Measurements from ENCODE around the gene GCLC.

DNA sequence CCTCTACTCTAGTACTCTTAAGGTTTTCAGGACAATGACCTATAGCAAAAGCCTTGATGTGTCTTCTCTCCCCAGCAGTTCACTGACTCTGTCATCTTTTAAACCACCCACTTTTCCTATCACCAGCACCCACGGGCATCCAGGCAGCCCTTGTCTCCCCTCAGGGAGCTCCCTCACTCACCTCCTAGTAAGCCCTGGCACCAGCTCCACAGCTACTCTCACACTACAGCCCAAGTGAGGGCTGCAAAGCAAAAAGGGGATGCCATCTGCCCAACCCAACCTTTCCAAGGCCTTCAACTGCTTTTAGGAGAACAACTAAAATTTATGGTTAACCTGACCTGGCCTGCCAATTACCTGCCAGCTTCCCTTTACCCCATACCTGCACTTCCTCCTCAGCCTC lies 26.0 kb downstream of the GCLC start:
- TF ChIP-seq, protein P1, sequence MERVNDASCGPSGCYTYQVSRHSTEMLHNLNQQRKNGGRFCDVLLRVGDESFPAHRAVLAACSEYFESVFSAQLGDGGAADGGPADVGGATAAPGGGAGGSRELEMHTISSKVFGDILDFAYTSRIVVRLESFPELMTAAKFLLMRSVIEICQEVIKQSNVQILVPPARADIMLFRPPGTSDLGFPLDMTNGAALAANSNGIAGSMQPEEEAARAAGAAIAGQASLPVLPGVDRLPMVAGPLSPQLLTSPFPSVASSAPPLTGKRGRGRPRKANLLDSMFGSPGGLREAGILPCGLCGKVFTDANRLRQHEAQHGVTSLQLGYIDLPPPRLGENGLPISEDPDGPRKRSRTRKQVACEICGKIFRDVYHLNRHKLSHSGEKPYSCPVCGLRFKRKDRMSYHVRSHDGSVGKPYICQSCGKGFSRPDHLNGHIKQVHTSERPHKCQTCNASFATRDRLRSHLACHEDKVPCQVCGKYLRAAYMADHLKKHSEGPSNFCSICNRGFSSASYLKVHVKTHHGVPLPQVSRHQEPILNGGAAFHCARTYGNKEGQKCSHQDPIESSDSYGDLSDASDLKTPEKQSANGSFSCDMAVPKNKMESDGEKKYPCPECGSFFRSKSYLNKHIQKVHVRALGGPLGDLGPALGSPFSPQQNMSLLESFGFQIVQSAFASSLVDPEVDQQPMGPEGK (tag by site-specific recombination; IDR thresholded peaks at IDR 0.05) = no peak
- TF ChIP-seq, protein P2, sequence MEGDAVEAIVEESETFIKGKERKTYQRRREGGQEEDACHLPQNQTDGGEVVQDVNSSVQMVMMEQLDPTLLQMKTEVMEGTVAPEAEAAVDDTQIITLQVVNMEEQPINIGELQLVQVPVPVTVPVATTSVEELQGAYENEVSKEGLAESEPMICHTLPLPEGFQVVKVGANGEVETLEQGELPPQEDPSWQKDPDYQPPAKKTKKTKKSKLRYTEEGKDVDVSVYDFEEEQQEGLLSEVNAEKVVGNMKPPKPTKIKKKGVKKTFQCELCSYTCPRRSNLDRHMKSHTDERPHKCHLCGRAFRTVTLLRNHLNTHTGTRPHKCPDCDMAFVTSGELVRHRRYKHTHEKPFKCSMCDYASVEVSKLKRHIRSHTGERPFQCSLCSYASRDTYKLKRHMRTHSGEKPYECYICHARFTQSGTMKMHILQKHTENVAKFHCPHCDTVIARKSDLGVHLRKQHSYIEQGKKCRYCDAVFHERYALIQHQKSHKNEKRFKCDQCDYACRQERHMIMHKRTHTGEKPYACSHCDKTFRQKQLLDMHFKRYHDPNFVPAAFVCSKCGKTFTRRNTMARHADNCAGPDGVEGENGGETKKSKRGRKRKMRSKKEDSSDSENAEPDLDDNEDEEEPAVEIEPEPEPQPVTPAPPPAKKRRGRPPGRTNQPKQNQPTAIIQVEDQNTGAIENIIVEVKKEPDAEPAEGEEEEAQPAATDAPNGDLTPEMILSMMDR (tag by site-specific recombination; IDR thresholded peaks at IDR 0.05) = no peak
- TF ChIP-seq ZBTB8A (tag by site-specific recombination; IDR thresholded peaks at IDR 0.05) (no peak), OVOL3 (tag by site-specific recombination; IDR thresholded peaks at IDR 0.05) (no peak), EGR2 (tag by site-specific recombination; IDR thresholded peaks at IDR 0.05; ENCODE audit: low read depth) (no peak), SP2 (tag by site-specific recombination; IDR thresholded peaks at IDR 0.05) (no peak), ZNF138 (tag by site-specific recombination; IDR thresholded peaks at IDR 0.05; ENCODE audit: borderline replicate concordance) (no peak), ZNF121 (tag by site-specific recombination; IDR thresholded peaks at IDR 0.05) (no peak)
- TF ChIP-seq, protein P3, sequence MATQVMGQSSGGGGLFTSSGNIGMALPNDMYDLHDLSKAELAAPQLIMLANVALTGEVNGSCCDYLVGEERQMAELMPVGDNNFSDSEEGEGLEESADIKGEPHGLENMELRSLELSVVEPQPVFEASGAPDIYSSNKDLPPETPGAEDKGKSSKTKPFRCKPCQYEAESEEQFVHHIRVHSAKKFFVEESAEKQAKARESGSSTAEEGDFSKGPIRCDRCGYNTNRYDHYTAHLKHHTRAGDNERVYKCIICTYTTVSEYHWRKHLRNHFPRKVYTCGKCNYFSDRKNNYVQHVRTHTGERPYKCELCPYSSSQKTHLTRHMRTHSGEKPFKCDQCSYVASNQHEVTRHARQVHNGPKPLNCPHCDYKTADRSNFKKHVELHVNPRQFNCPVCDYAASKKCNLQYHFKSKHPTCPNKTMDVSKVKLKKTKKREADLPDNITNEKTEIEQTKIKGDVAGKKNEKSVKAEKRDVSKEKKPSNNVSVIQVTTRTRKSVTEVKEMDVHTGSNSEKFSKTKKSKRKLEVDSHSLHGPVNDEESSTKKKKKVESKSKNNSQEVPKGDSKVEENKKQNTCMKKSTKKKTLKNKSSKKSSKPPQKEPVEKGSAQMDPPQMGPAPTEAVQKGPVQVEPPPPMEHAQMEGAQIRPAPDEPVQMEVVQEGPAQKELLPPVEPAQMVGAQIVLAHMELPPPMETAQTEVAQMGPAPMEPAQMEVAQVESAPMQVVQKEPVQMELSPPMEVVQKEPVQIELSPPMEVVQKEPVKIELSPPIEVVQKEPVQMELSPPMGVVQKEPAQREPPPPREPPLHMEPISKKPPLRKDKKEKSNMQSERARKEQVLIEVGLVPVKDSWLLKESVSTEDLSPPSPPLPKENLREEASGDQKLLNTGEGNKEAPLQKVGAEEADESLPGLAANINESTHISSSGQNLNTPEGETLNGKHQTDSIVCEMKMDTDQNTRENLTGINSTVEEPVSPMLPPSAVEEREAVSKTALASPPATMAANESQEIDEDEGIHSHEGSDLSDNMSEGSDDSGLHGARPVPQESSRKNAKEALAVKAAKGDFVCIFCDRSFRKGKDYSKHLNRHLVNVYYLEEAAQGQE (tag by site-specific recombination; IDR thresholded peaks at IDR 0.05) = no peak
- TF ChIP-seq, protein P4, sequence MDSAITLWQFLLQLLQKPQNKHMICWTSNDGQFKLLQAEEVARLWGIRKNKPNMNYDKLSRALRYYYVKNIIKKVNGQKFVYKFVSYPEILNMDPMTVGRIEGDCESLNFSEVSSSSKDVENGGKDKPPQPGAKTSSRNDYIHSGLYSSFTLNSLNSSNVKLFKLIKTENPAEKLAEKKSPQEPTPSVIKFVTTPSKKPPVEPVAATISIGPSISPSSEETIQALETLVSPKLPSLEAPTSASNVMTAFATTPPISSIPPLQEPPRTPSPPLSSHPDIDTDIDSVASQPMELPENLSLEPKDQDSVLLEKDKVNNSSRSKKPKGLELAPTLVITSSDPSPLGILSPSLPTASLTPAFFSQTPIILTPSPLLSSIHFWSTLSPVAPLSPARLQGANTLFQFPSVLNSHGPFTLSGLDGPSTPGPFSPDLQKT (IDR thresholded peaks at IDR 0.05; ENCODE audit: borderline replicate concordance, low read depth, low read length) = no peak
- TF ChIP-seq, protein P5, sequence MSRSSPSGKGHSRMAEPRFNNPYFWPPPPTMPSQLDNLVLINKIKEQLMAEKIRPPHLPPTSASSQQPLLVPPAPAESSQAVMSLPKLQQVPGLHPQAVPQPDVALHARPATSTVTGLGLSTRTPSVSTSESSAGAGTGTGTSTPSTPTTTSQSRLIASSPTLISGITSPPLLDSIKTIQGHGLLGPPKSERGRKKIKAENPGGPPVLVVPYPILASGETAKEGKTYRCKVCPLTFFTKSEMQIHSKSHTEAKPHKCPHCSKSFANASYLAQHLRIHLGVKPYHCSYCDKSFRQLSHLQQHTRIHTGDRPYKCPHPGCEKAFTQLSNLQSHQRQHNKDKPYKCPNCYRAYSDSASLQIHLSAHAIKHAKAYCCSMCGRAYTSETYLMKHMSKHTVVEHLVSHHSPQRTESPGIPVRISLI (tag by site-specific recombination; IDR thresholded peaks at IDR 0.05) = no peak
- TF ChIP-seq, protein P6, sequence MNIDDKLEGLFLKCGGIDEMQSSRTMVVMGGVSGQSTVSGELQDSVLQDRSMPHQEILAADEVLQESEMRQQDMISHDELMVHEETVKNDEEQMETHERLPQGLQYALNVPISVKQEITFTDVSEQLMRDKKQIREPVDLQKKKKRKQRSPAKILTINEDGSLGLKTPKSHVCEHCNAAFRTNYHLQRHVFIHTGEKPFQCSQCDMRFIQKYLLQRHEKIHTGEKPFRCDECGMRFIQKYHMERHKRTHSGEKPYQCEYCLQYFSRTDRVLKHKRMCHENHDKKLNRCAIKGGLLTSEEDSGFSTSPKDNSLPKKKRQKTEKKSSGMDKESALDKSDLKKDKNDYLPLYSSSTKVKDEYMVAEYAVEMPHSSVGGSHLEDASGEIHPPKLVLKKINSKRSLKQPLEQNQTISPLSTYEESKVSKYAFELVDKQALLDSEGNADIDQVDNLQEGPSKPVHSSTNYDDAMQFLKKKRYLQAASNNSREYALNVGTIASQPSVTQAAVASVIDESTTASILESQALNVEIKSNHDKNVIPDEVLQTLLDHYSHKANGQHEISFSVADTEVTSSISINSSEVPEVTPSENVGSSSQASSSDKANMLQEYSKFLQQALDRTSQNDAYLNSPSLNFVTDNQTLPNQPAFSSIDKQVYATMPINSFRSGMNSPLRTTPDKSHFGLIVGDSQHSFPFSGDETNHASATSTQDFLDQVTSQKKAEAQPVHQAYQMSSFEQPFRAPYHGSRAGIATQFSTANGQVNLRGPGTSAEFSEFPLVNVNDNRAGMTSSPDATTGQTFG (tag by site-specific recombination; IDR thresholded peaks at IDR 0.05; ENCODE audit: borderline replicate concordance) = no peak
